Smooth muscle cell of the coronary artery (primary cell): ENCODE data around the gene MRPL32. TPM values are rescaled to one million over a fixed set of nuclear protein-coding genes. Genes with fewer than 3 reads are reported as not detected.

Source experiments
- total RNA-seq: library from RNA; depleted of rRNA; stranded (reverse); fragments of >200 nt; gene quantifications from 2 replicates; pipeline ENCODE4 v1.2.3, GENCODE V29; 2014; ENCODE audit warnings: low replicate concordance

MRPL32 gene
- total RNA-seq, result 26.8 and 52.5 TPM in 2 replicates

GRCh38 chr7:42931834-42932651, at the start of gene MRPL32, which contains the start of gene PSMA2:
TSS of gene MRPL32 (plus strand) at chr7:42932376. CDS start at chr7:42932387, 11 bp downstream.
TSS of gene PSMA2 (minus strand) at chr7:42932174. CDS start at chr7:42932158, 16 bp downstream.

DNA sequence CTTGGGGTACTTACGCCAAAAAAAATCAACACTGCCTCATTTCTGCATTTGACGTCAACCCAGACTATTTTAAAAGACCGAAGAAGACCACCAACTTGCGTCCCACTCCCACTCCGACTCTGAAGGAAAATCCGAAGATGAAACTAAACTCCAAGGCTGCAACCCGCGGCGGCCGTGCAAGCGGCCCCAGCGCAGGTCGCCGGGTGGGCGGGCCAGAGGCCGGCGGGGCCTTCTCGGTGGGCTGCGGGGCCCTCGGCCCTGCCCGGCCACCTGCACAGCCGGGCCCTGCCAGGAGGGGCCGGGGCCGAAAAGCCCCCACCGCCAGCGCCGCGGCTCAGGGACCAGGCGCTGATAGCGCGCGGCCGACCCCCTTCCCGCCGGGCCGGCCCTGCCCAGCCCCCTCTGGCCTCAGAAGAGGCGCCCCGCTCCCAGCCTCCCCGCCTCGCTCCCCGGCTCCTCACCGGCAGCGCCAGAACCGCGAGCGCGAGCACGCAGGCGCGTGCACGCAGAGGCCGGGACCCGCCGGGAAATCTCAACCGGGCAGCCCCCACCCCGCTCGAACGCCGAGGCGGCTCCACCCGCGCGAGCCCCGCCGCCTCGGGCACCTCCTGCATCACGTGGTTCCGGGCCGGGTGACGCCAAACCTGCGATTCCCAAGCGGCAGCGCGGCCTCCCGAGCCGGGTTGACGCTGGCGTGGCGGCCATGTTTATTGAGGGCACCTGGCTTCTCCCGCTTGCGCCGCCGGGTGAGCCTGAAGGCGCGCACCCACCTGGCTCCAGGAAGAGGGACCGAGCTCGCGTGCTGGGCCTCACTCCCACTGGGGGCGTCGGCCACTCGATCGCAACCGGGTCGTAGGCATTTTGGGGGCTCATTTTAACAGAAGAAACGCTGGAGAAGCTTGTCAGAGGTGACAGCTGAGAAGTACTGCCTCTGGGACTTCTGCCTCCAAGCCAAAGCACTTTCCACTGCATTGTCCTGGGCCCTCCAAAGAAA, 20.4 kb upstream of the MRPL32 start, which contains the start of gene C7orf25:
Gene C7orf25 (minus strand): TSS at position 617 of the 994 bp plus-strand sequence. CDS start 1,170 bp downstream, outside the sequence.

Other genes starting within 250 kb of the MRPL32 start
- gene C7orf25, start 20.3 kb upstream of the MRPL32 start, total RNA-seq, result 3.8 and 5.5 TPM in 2 replicates
- 25.9 and 63.7 TPM in 2 replicates for gene PSMA2, start 202 bp upstream of the MRPL32 start, total RNA-seq
- gene HECW1, start 180.3 kb downstream of the MRPL32 start, total RNA-seq, result 2.2 TPM in 1 of 2 replicates, not detected in the other